ENCODE results near the gene TMEM143. TPM values are rescaled to one million over a fixed set of nuclear protein-coding genes. Genes with fewer than 3 reads are reported as not detected.

The TMEM143 gene
- total RNA-seq, 1 experiment from 2014 or later = 15.2 TPM

- no peak overlapping the region for H3K14ac ChIP-seq (ENCODE audit: insufficient read depth, low read length)
- no peak overlapping the region for H3T11ph ChIP-seq (ENCODE audit: low read length)
- H2BK5ac ChIP-seq (ENCODE audit: insufficient read length, low read length) = no peak overlapping the region
- Mint-ChIP-seq H3K27ac (no peak overlapping the region), H3K4me1 (peaks cover 51 to 79% of the 10 kb centered on the region in 2 experiments), H3K4me3 (peak overlapping the region in 1 of 2 experiments; percentile 24; a peak in 2 of 5 replicates), H3K27me3 (ENCODE audit: low read depth) (peaks cover 59% of the 10 kb centered on the region), H3K36me3 (ENCODE audit: insufficient read depth in 1 of 3, low read depth in 3 of 3) (no peaks in the 10 kb centered on the region; a peak in 1 of 7 replicates), H3K9me3 (no peaks in the 10 kb centered on the region; a peak in 1 of 5 replicates)
- no peak for TF ChIP-seq CTCF (conservative IDR thresholded peaks at IDR 0.05)
- H4K8ac ChIP-seq (replicated peaks; ENCODE audit: insufficient read length, low read depth, low read length) = no peak overlapping the region
- no peak overlapping the region for H4K5ac ChIP-seq (ENCODE audit: insufficient read length, low read depth, low read length)
- H2AK5ac ChIP-seq (ENCODE audit: insufficient read length, low read length) = no peak overlapping the region
- H3K4ac ChIP-seq (ENCODE audit: low read depth, low read length) = no peak overlapping the region
- no peak overlapping the region for H2BK120ac ChIP-seq (ENCODE audit: low read depth, low read length, poor library complexity, severe bottlenecking)
- no peak overlapping the region for H3K4me2 ChIP-seq (ENCODE audit: insufficient read depth, insufficient read length, low read length)
- H3K27me3 ChIP-seq (ENCODE audit: insufficient read depth, low read length) = peaks cover 8% of the 10 kb centered on the region; the same call in 1 of the 2 replicates
- no peak overlapping the region for H2AFZ ChIP-seq (ENCODE audit: low read length)
- no peaks in the 10 kb centered on the region for H4K20me1 ChIP-seq (ENCODE audit: control insufficient read depth, insufficient read depth, insufficient read length)
- H3K4me1 ChIP-seq (ENCODE audit: insufficient read depth, low read length) = peaks cover 6% of the 10 kb centered on the region; the same call in 1 of the 2 replicates
- H2BK15ac ChIP-seq (ENCODE audit: low read depth, low read length) = no peak overlapping the region
- no peak overlapping the region for H3K18ac ChIP-seq (ENCODE audit: insufficient read length, low read depth, low read length)
- no peaks in the 10 kb centered on the region for H3K9me3 ChIP-seq (ENCODE audit: control insufficient read depth, low read depth, low read length)
- H3K9ac ChIP-seq (ENCODE audit: extremely low read depth, insufficient read length, low read length) = no peak overlapping the region
- H2BK20ac ChIP-seq (ENCODE audit: low read depth, low read length, poor library complexity, severe bottlenecking) = no peak overlapping the region
- H3K79me2 ChIP-seq (ENCODE audit: insufficient read depth, low read length) = no peaks in the 10 kb centered on the region; the same call in 1 of the 2 replicates
- WGBS (ENCODE audit: extremely low coverage, insufficient read length, low lambda C conversion rate) = no CpG with 5 or more reads among the region's 2 CpGs
- no peak overlapping the region for H2BK12ac ChIP-seq (ENCODE audit: insufficient read length, low read depth, low read length)
- H4K91ac ChIP-seq (ENCODE audit: insufficient read length, low read depth, low read length) = no peak overlapping the region
- no peak for DNase-seq
- H3K56ac ChIP-seq (ENCODE audit: insufficient read length, low read depth, low read length) = no peak overlapping the region
- H3K27ac ChIP-seq (ENCODE audit: insufficient read length, low read depth, low read length) = no peak overlapping the region
- no peaks in the 10 kb centered on the region for H3K79me1 ChIP-seq (ENCODE audit: insufficient read depth, low read depth, low read length, poor library complexity, severe bottlenecking)
- H3K23me2 ChIP-seq (ENCODE audit: insufficient read length, low read depth, low read length, poor library complexity, severe bottlenecking) = peaks cover 20% of the 10 kb centered on the region
- H3K23ac ChIP-seq (ENCODE audit: insufficient read length, low read depth, low read length) = no peak overlapping the region
Observed at GRCh38 chr19:48396824-48397176, 33.1 kb upstream of the TMEM143 start.
